ENCODE measurements around the gene TARDBP.
"Not testable (repeated sequence)": the region's sequence is repeated elsewhere in the genome, so short reads cannot be mapped to it uniquely, and the experiment has no call there.

Gene TARDBP

DNA sequence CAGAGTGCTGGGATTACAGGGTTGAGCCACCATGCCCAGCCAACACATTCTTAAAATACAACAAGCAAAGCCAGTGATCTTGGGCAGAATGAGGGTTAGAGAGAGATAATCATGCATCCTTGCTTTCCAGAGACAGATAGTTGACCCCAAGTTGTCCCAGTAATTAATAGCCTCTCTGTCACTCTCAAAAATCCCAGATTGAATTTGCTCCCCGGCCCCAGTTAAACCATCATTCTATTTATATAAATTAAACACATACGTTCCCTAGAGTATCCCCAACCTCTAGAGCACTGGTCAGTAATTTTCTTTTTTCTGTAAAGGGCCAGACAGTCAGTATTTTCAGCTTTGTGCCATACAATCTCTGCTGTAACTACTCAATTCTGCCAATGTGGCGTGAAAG, 16.4 kb upstream of the TARDBP start:
- DNase-seq, result no peak

DNA sequence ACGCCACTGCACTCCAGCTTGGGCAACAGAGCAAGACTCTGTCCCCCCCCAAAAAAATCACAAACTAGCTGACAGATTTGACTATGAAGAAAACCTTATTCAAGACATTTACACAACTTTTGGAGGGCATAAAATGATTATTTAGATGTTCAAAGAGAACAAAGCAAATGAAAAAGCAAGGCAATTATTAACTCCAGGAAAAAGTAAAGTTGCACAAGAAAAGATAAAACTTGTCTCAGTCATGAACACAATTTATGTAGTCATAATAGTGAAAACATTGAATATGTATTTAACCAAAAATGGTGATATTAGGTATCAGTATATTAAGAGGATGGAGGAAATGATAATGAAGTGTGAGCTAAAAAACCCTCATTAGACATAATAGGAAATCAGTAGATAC, 11.9 kb upstream of the TARDBP start:
- DNase-seq, result no peak

DNA sequence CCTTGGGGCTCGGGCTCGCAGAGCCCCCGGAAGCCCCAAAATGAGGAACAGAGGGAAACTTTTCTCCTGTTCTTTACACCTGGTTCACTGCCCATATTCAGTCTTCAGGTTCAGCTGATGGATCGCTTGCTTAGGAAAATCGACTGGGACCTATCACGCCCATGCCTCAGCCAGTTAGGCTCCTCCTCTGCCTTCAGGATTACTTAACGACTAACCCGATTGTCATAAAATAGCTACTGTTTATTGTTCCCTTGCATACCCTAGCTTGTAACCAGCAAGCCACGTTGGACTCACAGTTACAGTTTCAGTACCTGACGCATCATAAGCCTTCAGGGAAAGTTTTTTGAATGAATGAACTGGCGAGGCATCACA, 692 bp downstream of the TARDBP start:
- DNase-seq, result no peak

DNA sequence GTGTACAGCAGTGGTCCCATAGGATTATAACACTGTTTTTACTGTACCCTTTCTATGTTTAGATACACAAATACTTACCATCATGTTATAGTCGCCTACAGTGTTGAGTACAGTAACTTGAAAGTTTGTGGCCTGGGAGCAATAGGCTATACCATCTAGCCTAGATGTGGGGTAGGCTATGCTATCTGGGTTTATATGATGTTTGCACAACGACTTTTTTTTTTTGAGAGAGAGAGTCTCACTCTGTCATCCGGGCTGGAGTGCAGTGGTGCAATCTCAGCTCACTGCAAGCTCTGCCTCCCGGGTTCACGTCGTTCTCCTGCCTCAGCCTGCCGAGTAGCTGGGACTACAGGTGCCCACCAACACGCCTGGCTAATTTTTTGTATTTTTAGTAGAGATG, 6.9 kb downstream of the TARDBP start:
- DNase-seq, result not testable (repeated sequence)

DNA sequence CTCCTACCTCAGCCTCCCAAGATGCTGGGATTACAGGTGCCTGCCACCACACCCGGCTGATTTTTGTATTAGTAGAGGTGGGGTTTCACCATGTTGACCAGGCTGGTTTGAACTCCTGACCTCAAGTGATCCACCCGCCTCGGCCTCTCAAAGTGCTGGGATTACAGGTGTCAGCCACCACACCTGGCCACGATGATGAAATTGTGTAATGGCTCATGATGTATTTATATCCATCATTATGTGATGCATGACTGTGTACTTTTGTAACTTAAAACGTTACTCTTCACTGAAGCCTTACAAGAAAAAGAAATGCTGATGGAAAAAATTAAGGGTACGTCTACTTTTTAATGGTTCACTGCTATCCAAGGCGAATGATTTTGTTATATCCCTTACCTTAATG, 7.5 kb downstream of the TARDBP start:
- DNase-seq, result no peak

DNA sequence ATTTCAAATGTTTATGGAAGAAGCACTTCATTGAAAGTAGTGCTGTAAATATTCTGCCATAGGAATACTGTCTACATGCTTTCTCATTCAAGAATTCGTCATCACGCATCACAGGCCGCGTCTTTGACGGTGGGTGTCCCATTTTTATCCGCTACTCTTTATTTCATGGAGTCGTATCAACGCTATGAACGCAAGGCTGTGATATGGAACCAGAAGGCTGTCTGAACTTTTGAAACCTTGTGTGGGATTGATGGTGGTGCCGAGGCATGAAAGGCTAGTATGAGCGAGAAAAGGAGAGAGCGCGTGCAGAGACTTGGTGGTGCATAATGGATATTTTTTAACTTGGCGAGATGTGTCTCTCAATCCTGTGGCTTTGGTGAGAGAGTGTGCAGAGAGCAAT, 10.7 kb downstream of the TARDBP start:
- DNase-seq, result no peak

DNA sequence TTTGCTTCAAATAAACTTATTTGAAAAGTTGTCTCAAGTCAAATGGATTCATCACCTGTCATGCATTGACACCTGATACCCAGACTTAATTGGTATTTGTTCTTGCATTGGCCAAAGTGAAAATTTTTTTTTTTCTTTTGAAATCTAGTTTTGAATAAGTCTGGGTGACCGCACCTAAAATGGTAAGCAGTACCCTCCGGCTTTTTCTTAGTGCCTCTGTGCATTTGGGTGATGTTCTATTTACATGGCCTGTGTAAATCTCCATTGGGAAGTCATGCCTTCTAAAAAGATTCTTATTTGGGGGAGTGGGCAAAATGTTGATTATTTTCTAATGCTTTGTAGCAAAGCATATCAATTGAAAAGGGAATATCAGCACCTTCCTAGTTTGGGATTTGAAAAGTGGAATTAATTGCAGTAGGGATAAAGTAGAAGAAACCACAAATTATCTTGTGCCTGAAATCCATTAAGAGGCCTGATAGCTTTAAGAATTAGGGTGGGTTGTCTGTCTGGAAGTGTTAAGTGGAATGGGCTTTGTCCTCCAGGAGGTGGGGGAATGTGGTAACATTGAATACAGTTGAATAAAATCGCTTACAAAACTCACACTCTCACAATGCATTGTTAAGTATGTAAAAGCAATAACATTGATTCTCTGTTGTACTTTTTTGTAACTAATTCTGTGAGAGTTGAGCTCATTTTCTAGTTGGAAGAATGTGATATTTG, 11.9 kb downstream of the TARDBP start:
- no peak for DNase-seq

DNA sequence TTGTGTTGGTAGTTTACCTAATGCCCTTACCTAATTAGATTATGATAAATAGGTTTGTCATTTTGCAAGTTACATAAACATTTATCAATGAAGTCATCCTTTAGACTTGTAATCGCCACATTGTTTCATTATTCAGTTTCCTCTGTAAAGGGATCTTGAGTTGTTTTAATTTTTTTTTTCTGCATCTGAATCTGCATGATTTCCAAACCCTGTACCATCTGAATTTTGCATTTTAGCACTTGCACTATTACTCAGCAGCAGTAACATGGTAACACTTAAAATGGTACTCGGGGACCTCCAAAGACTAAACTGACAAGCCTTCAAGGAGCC, 12.4 kb downstream of the TARDBP start:
- DNase-seq, result no peak

DNA sequence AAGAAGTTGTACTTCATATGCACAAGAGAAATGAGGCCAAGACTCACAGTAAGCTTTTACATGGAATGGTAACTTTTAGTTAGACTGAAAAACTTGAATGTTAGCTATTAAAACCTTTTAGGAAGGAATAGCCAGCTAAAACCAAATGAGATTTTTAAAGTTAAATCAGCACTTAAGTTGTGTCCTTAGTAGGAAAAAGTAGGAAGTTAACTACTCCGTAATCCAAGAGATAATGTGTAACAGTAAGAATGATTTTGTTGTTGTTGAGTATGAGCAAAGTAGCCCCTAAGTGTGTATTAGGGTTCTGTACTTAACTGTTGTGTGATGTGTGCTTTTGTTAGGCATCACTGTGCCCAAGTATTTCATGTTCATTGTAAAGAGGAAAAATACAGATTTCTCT, 13.2 kb downstream of the TARDBP start:
- no peak for DNase-seq

DNA sequence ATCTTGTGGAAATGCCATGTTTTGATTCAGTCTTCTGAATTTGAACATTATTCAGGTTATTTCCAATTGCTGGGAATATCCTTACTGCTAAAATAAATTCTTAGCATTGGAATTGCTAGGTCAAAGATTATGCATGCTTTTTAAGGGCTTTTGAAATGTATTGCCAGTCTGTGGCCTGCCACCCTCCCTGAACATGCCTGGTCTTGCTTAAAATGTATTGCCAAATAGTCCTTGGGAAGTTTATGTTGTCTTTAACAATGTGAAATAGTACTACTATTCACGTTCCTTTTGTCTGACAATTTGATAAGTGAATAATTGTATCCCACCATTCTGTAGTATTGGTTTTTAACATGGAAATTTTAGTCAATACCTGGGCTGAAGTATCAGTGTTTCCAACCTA, 13.6 kb downstream of the TARDBP start:
- DNase-seq, result no peak

DNA sequence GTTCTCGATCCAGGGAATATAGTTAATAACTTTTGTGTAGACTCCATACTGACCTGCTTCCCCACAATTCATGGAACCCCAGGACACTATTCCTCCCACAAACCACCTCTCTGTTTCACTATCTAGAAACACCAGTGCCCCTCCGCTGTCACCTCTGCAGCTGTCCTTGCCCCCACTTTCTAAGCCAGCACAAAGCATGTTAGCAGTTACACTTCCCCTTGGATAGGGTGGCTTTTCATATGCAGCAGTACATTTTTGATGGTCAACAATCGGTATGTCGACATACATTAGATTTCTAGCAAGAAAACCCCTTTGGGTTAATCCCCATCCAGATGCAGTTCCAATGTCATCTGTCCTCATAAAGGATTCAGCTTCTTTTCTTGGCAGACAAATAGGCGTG, 14.4 kb downstream of the TARDBP start:
- DNase-seq, result no peak

DNA sequence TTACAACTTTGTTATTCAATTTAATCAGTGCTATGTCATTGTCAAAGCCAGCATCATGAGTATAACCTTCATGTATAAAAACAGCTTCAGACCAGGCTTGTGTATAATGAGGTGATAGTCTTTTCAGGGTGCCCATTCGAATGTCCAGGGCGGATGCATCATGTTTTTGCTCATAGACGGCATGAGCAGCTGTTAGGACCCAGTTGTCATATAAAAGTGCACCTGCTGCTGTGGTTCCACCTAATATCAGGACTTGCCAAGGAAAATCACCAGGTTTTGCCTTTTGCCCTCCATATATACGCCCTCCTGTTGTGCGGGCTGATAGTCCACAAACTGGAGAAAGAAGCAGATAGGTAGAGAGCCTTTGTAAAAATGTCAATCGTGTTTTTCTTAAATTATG, 14.9 kb downstream of the TARDBP start:
- no peak for DNase-seq

DNA sequence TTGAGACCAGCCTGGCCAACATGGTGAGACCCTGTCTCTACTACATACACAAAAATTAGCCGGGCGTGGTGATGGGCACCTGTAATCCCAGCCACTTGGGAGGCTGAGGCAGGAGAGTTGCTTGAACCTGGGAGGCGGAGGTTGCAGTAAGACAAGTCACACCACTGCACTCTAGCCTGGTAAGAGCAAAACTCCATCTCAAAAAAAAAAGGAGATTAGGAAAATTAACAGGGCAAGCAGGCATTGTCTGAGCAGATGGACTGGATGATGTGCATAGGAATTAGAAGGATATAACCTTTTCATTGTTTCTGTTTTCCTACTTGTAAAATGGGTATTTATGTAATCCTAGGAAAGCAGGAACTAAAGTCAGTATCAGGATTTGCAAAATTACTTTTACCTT, 15.6 kb downstream of the TARDBP start:
- no peak for DNase-seq

DNA sequence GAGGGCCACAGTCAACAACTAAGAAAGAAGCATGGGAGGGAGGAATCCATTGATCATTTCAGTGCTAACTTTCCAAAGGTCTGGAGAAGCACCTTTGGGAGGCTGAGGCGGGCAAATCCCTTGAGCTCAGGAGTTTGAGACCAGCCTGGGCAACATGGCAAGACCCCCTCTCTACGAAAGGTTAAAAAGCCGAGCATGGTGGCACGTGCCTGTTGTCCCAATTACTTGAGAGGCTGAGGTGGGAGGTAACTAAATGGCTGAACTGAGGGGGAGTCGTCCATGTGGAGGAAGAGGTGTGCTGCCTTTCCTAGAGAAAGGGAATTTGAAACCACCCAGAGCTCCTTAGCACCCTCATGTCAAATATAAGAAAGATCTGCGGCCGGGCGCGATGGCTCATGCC, 18.4 kb downstream of the TARDBP start:
- DNase-seq, result no peak

DNA sequence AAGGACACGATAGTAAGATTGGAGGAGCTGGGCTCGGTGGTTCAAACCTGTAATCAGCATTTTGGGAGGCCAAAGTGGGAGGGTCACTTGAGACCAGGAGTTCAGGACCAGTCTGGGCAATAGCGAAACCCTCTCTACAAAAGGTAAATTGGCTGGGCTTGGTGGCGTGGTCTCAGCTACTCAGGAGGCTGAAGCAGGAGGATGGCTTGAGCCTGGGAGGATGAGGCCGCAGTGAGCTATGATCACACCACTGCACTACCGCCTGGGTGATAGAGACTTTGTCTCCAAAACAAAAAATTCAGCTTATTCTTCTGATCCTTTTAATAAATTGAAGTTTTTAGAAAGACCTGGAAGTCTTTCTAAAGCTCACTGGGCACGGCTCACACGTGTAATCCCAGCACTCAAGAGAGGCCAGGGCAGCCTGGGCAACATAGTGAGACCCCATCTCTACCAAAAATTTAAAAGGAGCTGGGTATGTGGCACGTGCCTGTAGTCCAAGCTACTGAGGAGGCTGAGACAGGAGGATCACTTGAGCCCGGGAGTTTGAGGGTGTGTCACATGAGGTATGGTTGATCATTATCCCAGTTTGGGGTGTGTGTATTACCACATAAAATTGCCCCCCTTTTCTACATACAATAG, 19.3 kb downstream of the TARDBP start:
- DNase-seq, result no peak

DNA sequence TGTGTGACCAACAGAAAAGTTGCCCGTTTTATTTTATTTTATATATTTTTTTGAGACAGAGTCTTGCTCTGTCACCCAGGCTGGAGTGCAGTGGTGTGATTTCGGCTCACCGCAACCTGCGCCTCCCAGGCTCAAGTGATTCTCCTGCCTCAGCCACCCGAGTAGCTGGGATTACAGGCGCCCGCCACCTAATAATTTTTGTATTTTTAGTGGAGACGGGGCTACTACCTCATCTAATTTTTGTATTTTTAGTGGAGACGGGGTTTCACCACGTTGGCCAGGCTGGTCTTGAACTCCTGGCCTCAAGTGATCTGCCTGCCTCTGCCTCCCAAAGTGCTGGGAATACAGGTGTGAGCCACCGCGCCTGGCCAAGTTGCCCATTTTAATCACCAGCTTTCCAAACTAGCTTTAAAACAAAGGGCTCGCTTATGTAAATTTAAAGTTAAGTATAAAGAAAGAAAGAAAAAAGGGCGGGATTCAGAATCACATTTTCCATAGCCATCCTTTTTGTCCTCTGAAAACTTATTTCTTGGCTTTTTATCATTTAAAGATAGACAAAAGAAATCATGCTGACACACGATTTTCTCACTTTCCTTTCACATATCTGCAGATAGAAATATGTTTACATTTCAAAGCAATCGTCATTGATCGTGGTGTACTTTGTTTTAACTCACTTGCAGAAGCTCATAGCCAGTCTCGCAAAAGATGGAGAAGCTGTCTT, 24.7 kb downstream of the TARDBP start:
- DNase-seq, result not testable (repeated sequence)

DNA sequence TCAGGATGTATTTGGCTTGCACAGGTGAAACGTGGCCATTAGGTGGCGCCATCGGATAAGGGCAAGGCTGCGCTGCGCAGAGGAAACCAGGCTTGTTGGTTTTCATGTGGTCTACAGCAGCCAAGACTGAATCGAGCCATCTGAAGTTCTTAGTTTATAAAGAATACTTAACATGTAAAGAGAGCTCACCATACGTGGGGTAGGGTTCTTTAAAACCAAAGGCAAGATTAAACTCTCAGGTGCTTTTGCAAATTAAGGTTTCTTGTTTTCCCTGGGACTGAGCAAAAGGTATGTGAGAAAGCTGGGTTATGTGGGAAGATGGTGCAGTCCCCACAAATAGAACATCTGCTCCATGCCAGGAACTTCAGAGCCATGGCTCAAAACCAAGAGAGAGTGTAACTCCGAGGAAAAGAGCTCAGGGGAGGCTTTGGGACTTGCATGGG, 25.3 kb downstream of the TARDBP start:
- DNase-seq, result peak; percentile 93

DNA sequence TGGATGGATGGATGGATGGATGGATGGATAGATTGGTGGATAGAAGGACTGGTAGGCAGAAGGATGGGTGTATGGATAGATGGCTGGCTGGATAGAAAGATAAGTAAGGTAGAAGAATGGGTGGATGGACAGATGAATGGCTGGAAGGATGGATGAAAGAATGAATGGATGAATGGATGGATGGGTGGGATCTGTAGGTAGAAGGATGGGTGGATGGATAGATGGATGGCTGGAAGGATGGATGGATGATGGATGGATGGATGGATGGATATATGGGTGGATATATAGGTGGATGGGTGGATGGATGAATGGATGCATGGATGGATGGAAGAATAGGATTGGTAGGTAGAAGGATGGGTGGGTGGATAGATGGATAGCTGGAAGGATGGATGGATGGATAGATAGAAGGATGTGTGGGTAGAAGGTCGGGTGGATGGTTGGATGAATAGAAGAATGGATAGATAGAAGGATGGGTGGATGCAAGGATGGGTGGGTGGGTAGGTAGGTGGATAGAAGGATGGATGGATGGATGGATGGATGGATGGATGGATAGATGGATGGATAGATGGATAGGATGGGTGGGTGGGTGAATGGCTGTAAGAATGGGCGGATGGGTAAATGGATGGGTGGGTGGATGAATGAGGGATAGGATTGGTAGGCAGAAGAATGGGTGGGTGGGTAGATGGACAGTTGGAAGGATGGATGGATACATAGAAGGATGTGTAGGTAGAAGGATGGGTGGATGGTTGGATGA, 27.1 kb downstream of the TARDBP start:
- no peak for DNase-seq

DNA sequence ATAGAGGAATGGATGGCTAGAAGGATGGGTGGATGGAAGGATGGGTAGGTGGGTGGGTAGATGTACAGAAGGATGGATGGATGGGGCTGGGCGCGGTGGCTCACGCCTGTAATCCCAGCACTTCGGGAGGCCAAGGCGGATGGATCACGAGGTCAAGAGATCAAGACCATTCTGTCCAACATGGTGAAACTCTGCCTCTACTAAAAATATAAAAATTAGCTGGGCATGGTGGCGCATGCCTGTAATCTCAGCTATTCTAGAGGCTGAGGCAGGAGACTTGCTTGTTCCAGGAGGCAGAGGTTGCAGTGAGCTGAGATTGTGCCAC, 27.6 kb downstream of the TARDBP start:
- DNase-seq, result not testable (repeated sequence)

DNA sequence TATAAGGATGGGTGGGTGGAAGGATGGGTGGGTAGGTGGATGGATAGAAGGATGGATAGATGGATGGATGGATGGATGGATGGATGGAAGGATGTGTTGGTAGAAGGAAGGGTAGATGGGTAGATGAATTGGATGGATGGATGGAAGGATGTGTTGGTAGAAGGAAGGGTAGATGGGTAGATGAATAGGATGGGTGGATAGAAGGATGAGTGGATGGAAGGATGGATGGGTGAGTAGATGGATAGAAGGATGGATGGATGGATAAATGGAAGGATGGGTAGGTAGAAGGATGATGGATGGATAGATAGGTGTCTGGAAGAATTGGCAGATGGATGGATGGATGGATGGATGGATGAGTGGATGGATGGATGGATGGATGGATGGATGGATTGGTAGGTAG, 28.6 kb downstream of the TARDBP start:
- no peak for DNase-seq

DNA sequence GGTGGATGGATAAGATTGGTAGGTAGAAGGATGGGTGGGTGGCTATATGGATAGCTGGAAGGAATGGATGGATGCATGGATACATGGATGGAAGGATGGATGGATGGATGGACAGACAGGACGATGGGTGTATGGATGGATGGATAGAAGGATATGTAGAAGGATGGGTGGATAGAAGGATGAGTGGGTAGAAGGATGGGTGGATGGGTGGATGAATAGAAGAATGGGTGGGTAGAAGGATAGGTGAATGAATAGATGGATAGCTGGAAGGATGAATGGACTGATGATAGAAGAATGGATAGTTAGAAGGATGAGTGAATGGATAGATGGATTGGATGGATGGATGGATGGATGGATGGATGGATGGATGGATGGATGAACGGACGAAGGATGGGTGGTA, 29.6 kb downstream of the TARDBP start:
- DNase-seq, result no peak

DNA sequence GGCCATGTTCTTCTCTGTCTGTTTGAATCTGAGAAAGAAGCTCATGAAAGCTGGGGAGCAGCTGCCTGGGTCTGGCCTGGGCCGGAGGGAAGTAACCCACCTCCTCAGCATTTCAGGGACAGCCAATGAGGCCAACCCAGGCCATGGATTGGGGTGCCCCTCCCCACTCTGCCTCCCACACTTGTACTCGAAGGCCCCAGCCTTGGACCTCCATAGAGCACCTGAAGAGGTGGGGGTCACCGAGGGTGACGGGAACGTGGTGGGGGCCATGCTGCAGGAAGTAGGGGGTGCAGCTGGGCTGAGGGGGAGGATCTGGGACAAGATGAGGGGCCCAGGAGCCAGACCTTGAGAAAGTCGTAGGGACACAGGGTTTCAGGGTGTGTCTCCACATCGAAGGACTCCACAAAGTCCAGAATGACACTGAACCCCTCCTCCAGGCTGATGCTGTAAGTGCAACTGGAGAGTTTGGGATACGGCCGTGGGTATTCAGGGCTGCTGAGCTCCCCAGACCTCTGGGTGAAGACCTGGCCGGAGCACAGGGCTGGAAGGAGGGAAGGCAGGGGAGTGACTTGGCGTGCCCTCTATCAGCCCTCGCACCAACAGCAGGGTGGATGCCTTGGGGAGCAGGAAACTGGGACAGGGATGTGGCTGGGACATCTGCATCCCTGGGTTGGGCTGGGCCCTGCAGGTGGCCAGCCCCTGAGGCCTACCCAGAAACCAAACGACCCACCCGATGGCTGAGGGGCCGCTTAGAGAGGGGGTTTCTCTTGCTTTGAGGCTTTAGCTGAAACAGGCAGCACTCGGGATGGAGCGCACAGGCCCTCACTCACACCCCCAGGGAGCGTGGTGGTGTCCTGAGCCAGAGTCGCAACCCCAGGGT, 30.8 kb downstream of the TARDBP start:
- no peak for DNase-seq
